ENCODE data around the gene HSPE1.

HSPE1 gene

GRCh38 chr2:197498937-197499593, 1.1 kb upstream of the HSPE1 start:
- H3K4me3 ChIP-seq (ENCODE audit: low read depth, low read length): peak overlapping the region; percentile 62
- TF ChIP-seq, protein P1, sequence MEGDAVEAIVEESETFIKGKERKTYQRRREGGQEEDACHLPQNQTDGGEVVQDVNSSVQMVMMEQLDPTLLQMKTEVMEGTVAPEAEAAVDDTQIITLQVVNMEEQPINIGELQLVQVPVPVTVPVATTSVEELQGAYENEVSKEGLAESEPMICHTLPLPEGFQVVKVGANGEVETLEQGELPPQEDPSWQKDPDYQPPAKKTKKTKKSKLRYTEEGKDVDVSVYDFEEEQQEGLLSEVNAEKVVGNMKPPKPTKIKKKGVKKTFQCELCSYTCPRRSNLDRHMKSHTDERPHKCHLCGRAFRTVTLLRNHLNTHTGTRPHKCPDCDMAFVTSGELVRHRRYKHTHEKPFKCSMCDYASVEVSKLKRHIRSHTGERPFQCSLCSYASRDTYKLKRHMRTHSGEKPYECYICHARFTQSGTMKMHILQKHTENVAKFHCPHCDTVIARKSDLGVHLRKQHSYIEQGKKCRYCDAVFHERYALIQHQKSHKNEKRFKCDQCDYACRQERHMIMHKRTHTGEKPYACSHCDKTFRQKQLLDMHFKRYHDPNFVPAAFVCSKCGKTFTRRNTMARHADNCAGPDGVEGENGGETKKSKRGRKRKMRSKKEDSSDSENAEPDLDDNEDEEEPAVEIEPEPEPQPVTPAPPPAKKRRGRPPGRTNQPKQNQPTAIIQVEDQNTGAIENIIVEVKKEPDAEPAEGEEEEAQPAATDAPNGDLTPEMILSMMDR (IDR thresholded peaks at IDR 0.05; ENCODE audit: borderline replicate concordance, insufficient read depth, low read depth, low read length): no peak

DNA sequence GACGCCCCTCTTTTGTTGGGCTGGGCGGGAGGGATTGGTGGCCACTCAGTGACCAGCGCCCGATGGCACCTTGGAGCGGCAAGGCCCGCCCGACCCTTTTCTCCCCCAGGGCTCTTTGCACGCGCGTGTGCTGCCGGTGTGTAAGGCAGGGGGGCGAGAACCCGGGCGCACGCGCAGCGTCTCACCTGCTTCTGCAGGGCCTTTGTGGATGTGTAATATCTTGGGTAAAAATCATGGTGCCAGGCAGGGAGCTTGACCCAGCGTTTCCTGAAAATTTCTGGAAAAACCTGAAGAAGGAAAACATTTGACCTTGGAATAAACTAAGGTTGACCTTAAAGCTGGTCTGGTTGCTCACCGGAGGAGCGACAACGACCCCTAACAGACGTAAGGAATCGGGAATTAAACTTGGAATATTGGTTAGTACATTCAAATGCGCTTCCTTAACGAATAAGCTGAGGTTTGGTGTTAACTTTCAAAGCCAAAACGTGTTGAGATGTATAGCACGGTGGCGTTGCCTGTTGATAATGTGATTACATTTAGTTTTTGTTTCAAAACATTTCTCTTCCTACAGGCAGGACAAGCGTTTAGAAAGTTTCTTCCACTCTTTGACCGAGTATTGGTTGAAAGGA, 438 bp downstream of the HSPE1 start:
- H3K4me3 ChIP-seq (ENCODE audit: low read depth, low read length): peak overlapping the region; percentile 62
- TF ChIP-seq, protein P1 (IDR thresholded peaks at IDR 0.05; ENCODE audit: borderline replicate concordance, insufficient read depth, low read depth, low read length): no peak

DNA sequence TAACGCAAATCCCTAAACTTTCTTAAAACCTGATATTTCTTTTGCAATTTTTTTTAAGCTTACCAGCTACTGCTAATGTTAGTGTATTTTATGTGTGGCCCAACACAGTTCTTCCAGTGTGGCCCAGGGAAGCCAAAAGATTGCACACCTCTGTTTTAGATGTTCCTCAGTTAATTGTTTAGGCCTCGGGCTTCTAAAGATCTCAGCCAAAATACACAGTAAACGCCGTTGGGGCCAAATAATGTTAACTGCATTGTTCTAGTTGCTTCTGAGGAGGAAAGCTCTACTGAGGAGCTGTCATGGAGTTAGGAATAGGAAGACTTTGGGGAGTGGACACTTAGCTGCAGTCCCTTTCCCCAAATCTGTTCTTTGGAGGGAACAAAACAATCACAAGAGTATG, 2.0 kb downstream of the HSPE1 start:
- TF ChIP-seq, protein P1 (IDR thresholded peaks at IDR 0.05; ENCODE audit: borderline replicate concordance, insufficient read depth, low read depth, low read length): no peak
- H3K4me3 ChIP-seq (ENCODE audit: low read depth, low read length): no peak overlapping the region

- no peak overlapping the region for H3K4me3 ChIP-seq (ENCODE audit: low read depth, low read length)
- TF ChIP-seq, protein P1 (IDR thresholded peaks at IDR 0.05; ENCODE audit: borderline replicate concordance, insufficient read depth, low read depth, low read length): no peak
These were observed 2.5 kb downstream of the HSPE1 start for GRCh38 chr2:197502685-197503084.

- no peak overlapping the region for H3K4me3 ChIP-seq (ENCODE audit: low read depth, low read length)
- TF ChIP-seq, protein P1 (IDR thresholded peaks at IDR 0.05; ENCODE audit: borderline replicate concordance, insufficient read depth, low read depth, low read length): no peak
These were observed 3.8 kb downstream of the HSPE1 start for GRCh38 chr2:197504000-197504399.

DNA sequence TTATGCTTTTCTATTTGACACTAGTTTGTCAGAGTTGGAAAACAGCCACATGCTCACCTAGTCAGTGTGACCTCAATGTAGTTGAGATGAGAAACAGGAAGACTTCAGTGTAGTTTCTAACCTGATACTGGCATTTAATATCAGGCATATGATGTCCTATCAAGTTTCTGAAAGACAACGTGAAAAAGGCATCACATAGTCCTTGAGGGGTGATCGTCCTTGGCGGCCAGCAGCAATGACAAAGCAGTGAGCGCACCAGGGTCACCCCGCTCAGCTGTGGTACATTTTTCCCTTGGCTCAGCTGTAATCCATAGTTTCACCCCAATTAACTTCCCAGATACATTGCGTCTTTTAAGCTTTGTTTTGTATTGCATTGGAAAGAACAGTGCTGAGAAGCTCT, 4.3 kb downstream of the HSPE1 start:
- H3K4me3 ChIP-seq (ENCODE audit: low read depth, low read length): no peak overlapping the region
- TF ChIP-seq, protein P1 (IDR thresholded peaks at IDR 0.05; ENCODE audit: borderline replicate concordance, insufficient read depth, low read depth, low read length): no peak

DNA sequence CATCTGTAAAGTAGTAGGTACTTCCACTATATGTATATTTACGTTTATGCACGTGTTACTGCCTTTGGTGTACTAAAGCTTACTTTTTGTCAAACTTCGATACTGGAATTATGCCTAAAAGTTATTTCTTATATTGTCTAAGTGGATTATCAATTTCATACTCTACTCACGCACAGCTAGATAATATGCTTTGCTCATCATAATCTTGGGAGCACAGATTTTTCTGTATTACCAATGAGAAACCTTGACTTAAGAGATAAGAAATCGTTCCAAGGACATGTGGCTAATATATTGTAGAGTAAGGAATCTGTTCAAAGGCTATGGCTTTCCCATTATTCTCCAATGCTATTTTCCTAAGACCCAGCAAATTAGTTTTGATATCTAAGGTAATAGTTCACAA, 6.5 kb downstream of the HSPE1 start:
- no peak overlapping the region for H3K4me3 ChIP-seq (ENCODE audit: low read depth, low read length)
- TF ChIP-seq, protein P1 (IDR thresholded peaks at IDR 0.05; ENCODE audit: borderline replicate concordance, insufficient read depth, low read depth, low read length): no peak
